GM23248 (cell line): ENCODE results near the gene IFT43.

Source experiments
- EZH2 ChIP-seq: fragments of 200-600 bp; sonication (generic); IDR thresholded peaks from 2 replicates; pipeline ENCODE4 v1.6.1; 2018; ENCODE audit warnings: antibody characterized with exemption, mild to moderate bottlenecking; ENCODE audit not compliant: insufficient read depth, poor library complexity, severe bottlenecking
- EZH2phosphoT487 ChIP-seq: fragments of 200-600 bp; sonication (generic); IDR thresholded peaks from 2 replicates; pipeline ENCODE4 v1.6.1; 2018; ENCODE audit warnings: antibody characterized with exemption, moderate library complexity, mild to moderate bottlenecking, low read depth; ENCODE audit not compliant: insufficient read depth

DNA sequence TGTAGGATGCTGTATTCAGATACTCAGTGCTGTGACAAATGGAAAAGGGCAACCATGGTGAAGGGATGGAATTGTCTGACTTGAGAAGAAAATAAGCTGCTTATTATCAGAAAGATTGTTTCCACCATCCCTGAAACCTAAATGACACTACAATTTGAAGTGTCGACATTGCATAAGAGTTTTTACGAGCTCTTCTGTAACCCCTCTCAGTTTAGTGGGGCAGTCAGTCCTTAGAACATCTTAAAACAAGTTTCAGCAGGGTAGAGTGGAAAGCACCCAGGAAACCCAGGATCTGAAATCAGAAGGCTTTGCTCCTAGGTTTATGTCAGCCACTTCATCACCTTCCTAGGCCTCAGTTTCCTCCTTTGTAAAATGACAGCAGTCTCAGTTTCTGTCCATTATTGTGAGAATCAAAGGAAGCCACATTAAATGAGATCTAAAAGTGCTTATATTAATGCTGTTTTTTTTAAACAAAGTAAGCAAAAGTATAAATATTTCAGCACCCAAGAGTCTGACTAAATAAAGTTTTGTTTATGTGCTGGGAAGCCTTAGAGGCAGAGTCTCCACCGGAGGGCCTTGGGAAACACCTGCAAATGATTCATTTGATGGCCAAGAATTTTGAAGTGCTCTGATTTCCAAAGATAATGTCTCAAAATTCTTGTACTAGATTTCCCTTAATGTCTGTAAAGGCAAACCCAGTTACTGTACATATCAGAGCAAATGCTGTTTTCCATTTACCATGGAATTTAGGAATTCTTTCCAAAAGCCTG, 1.8 kb downstream of the IFT43 start:
- no peak for TF ChIP-seq EZH2
- TF ChIP-seq EZH2phosphoT487: no peak
